SKM-1 (cell line): ENCODE results near the gene RYR3.
A peak's percentile ranks its signal among the peaks of the same experiment; 100 is the strongest.

Experiments used
- DNase-seq: peaks from one replicate; lab custom pipeline; 2025; ENCODE audit not compliant: unreplicated experiment; lab: John Stamatoyannopoulos, UW

The RYR3 gene

DNA sequence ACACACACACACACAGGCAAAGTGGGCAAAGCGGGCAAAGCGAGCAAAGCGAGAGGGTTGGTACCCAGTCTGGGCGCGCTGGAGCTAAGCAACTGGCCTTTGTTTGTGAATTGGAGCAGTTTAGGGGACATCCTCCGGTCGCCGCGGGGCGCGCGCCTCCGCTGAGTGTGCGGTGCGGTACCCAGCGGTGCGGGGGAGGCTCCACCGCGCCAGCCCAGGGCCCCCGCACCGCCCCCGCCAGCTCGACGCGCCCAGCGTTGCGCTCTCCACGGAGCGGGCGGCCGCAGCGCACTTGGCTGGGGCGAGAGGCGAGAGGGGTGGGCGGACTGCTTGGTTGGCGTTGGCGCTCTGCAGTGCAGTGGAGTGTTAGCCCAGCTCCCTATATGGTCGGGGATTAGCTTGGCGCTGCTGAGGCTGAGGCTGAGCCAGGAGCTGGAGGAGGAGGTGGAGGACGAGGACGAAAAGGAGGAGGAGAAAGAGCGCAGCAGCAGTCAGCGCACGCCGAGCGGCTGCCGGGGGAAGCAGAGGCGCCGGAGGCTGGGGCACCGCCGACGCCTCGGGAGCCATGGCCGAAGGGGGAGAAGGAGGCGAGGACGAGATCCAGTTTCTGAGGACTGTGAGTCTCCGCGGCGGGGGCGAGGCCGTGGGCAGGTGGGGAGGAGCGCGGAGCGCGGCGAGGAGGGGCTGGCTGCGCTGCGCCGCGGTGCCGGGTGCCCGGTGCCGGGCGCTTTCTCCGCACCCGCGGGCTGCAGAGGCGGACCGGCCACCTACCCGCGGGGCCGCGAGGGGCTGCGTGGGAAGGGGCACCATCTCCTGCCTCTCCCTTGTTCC lies at the start of gene RYR3:
Gene RYR3, plus strand, starts transcription at position 487 of the 831 bp plus-strand sequence. Its CDS starts 79 bp downstream, at position 566.
- no peak for DNase-seq

DNA sequence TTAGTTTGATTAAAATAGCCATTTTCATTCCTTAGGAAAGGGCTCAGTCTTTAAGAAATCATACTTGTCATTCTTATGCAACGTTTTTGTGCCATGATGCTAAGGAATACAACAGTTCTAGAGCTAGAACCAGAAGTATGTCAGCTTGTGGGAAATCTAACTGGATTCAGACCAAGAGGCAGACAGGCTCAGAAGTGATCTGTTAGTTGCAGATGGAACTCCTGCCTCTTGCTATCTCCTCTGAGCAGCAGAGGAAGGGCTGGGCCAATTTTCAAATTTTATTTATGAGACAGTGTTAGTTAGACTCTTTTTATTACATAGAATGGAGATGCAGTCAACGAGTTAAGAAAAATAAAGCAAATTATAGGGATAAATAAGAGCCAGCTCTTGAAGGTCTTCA lies 48.5 kb upstream of the RYR3 start:
- DNase-seq = no peak

GRCh38 chr15:33277689-33278088 lies 33.1 kb upstream of the RYR3 start:
- DNase-seq = no peak

- DNase-seq = no peak
These were observed 31.8 kb upstream of the RYR3 start for GRCh38 chr15:33278816-33279612.

DNA sequence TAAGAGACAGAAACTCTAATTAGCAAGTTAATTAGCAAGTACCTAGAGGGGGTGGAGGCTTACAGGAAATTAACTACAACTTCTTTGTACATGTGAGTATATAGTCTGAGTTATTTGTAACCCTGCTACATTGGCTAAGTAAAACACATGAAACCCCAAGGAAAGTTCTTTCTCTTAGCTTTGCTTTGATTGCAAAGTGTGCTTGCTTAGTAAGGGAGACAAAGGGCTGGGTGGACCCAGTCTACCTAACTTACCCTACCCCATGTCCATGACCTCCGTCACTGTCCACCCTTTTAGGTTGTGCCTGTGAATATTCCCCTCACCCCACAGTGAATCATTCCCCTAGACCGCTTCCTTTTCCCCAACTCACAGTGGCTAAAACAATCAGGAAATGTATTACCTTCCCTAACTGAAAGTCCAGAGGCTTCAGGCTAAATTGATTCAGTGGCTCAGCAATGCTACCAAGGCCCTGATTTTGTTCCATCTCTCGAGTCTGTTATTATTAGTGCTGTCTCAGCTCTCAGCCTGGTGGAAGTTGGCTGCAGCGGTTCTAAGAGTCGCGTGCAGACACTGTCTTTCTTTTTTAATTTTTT lies 31.1 kb upstream of the RYR3 start:
- no peak for DNase-seq

GRCh38 chr15:33282226-33283020 lies 28.3 kb upstream of the RYR3 start:
- DNase-seq = no peak

- DNase-seq = no peak
These were observed 27.2 kb upstream of the RYR3 start for GRCh38 chr15:33283576-33283975.

DNA sequence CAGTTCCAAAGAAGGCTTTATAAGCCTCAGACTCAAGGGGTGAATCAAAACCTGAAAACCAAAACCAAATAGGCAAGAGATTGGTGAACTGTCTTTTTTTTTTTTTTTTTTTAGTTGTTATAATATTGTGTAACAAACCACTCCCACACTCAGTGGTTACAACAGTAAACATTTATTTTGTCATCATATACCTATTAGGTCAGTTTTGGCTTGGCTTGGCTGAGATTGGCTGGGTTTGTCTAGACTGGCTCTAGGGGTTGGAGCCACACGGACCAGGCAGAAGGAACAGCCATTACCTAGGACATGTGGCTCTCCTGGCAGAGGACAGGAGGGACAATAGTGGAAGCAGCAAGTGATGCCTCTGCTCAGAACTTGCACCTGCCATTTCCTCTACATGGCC lies 26.4 kb upstream of the RYR3 start:
- DNase-seq = no peak

DNA sequence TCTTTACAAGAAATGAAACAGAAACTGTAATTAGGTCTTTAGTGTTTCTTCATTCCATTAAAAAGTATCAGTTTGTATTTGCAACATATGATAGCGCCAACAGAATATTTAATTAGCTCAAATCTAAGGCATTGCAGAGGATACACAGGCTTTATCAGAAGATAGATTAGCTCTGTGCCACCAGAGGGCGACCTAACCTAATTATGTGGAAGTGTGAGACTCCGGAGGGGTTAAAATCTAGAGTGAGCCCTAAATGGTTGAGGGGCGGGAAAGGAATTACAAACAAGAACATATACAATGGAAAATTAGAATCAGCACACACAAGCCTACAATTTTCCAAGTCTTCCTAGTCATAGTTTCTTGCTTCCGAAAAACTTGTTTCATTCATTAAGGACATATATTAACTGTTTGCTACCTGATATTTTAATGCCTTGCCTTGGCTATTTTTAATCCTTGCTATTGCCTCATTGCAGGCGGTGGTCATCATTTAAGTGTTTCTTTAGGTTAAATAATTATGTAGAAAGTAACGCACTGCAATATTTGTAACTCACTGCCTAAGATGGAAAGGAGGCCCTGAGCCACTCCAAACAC lies 18.0 kb upstream of the RYR3 start:
- DNase-seq = peak; percentile 13

GRCh38 chr15:33293713-33294334 lies 16.9 kb upstream of the RYR3 start:
- no peak for DNase-seq

GRCh38 chr15:33296050-33296449 lies 14.7 kb upstream of the RYR3 start:
- DNase-seq = no peak

DNA sequence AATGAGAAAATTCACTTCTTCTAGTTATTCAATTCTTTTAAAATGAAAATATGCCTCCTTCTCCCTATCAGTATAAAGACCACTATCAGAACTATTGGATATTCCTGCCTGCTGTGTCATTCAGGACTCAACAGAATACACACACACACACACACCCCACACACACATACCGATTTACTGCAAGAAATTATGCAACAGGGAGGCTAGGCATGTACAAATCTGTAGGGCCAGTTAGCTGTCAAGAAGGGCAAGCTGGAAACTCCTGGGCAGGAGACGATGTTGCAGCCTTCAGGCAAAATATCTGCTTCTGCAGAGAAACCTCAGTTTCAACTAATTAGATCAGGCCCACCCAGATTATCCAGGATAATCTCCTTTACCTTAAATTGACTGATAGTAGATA lies 13.9 kb upstream of the RYR3 start:
- DNase-seq = no peak

GRCh38 chr15:33298631-33299030 lies 12.1 kb upstream of the RYR3 start:
- no peak for DNase-seq

GRCh38 chr15:33304924-33305323 lies 5.8 kb upstream of the RYR3 start:
- DNase-seq = no peak

DNA sequence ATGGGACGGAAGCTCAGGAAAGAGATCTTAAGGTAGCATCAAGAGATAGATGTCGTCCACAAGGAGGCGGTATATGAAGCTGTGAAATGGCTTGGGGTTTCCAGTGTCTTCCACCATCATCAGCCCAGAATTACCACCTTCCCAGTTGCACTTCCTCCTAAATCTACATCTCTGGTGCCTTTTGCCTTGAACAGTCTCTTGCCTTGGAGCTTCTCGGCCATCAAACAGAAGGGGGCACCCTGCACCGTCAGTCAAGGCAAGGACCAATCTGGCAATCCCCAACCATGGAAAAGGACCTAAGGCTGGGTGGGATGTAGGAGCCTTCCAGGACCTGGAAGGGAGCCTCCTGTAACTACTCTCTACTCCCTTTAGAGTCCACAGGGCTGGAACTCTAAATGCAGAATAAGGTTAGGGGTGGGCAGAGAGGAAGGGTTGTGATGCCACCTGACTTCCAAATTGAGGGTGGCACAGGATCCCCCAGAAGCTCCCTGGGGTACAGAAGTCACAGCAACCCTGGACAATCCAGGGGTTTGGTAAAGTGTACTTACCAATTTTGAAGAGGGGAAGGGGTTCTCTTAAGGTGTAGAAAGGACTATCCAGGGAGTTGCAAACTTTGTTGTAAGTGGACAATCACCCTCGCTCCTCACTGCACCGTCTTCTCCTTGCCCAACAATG lies 1.0 kb upstream of the RYR3 start:
- no peak for DNase-seq

GRCh38 chr15:33311312-33311971 lies 675 bp downstream of the RYR3 start:
- no peak for DNase-seq

GRCh38 chr15:33313491-33313890 lies 2.7 kb downstream of the RYR3 start:
- no peak for DNase-seq

DNA sequence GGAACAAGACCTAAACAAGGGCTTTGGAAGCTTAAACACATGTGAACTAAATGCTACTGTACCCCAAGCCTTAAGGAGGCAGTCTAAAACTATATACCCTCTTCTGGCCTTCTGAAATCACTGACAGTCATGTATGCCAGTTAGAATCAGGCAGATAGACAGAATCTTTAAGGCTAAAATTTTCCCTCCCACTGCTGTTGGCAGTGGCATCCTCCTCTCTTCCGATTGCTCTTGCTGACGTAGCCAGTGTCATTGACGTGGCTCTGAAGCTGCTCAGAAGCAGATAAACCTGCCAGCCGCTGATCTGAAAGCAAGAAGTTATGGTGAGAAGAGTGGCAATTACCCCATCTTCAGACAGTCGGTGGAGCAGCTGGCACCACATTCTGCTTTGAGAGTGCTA lies 3.3 kb downstream of the RYR3 start:
- no peak for DNase-seq

- no peak for DNase-seq
These were observed 4.3 kb downstream of the RYR3 start for GRCh38 chr15:33315044-33315443.
